OCI-LY7 (cell line): ENCODE measurements around the gene UBE2U. TPM values are rescaled to one million over a fixed set of nuclear protein-coding genes. Genes with fewer than 3 reads are reported as not detected.
"Not testable (repeated sequence)": the region's sequence is repeated elsewhere in the genome, so short reads cannot be mapped to it uniquely, and the experiment has no call there.

ENCODE experiments used
- BruUV-seq: library from RNA; stranded (reverse); fragments of 400-500 nt; replicated peaks from 2 replicates; lab custom pipeline; 2021; lab: Mats Ljungman, UMichigan
- CTCF ChIA-PET: fragments of 300-600 bp; sonication (Branson Sonifier 250); formaldehyde crosslinking; loops from one replicate; lab custom pipeline; 2022; ENCODE audit warnings: antibody characterized with exemption; ENCODE audit not compliant: unreplicated experiment; lab: Charles Lee
- POLR2A ChIA-PET: fragments of 300-600 bp; sonication (Branson Sonifier 250); formaldehyde crosslinking; loops from one replicate; lab custom pipeline; 2022; ENCODE audit warnings: antibody characterized with exemption; lab: Charles Lee
- DNase-seq: peaks from one replicate; pipeline ENCODE4 v3.0.0-alpha.2; 2015; ENCODE audit warnings: low spot score
- H2AFZ ChIP-seq: fragments of 200-600 bp; sonication (generic), shearing (Covaris generic); 2 replicates; pipeline ENCODE4 v1.6.1; 2014; ENCODE audit warnings: mild to moderate bottlenecking, antibody characterized with exemption, low read length, moderate library complexity
- H3K27ac ChIP-seq: fragments of 200-600 bp; sonication (generic); 2 replicates; pipeline ENCODE4 v1.5.1; 2014; ENCODE audit warnings: mixed run types, low read depth, mild to moderate bottlenecking, moderate library complexity, low read length, inconsistent platforms; ENCODE audit not compliant: poor library complexity, severe bottlenecking
- H3K36me3 ChIP-seq: fragments of 200-600 bp; sonication (generic); 2 replicates; pipeline ENCODE4 v1.6.1; 2014; ENCODE audit warnings: mild to moderate bottlenecking, antibody characterized with exemption, low read length, moderate library complexity, mixed read lengths; ENCODE audit not compliant: insufficient read depth
- H3K4me1 ChIP-seq: fragments of 200-600 bp; sonication (generic); 2 replicates; pipeline ENCODE4 v1.5.1; 2014; ENCODE audit warnings: mild to moderate bottlenecking, low read length; ENCODE audit not compliant: insufficient read depth, poor library complexity, severe bottlenecking
- H3K4me2 ChIP-seq: fragments of 200-600 bp; sonication (generic); 2 replicates; pipeline ENCODE4 v1.6.1; 2014; ENCODE audit warnings: mild to moderate bottlenecking, low read length
- H3K4me3 ChIP-seq: fragments of 200-600 bp; sonication (generic); 2 replicates; pipeline ENCODE4 v1.5.1; 2014; ENCODE audit warnings: mild to moderate bottlenecking, low read depth, low read length; ENCODE audit not compliant: poor library complexity, severe bottlenecking
- H3K79me2 ChIP-seq: fragments of 200-600 bp; sonication (generic); 2 replicates; pipeline ENCODE4 v1.6.1; 2016; ENCODE audit warnings: low read depth, mild to moderate bottlenecking, low read length, moderate library complexity, mixed read lengths; ENCODE audit not compliant: insufficient read depth
- H3K9me2 ChIP-seq: fragments of 200-600 bp; sonication (generic); 2 replicates; pipeline ENCODE4 v1.6.1; 2016; ENCODE audit warnings: mild to moderate bottlenecking, low read length, mixed read lengths; ENCODE audit not compliant: insufficient read depth
- H3K9me3 ChIP-seq: fragments of 200-600 bp; sonication (generic); 2 replicates; pipeline ENCODE4 v1.6.1; 2014; ENCODE audit warnings: mild to moderate bottlenecking, mixed run types, low read length, mixed read lengths
- H4K20me1 ChIP-seq: fragments of 200-600 bp; sonication (generic); 2 replicates; pipeline ENCODE4 v1.6.1; 2014; ENCODE audit warnings: mild to moderate bottlenecking, antibody characterized with exemption, low read length, moderate library complexity, mixed read lengths; ENCODE audit not compliant: insufficient read depth
- CTCF ChIP-seq: fragments of 200-600 bp; sonication (generic); conservative IDR thresholded peaks from 2 replicates; pipeline ENCODE4 v1.5.1; 2014; ENCODE audit warnings: mild to moderate bottlenecking, antibody characterized with exemption, low read length, moderate library complexity, mixed read lengths
- EZH2phosphoT487 ChIP-seq: fragments of 200-600 bp; sonication (generic); IDR thresholded peaks from 2 replicates; pipeline ENCODE4 v1.6.1; 2018; ENCODE audit warnings: low read depth, borderline replicate concordance, mild to moderate bottlenecking, mixed run types, antibody characterized with exemption, low read length, moderate library complexity, mixed read lengths
- intact Hi-C: fragments of 100-400 bp; cut with micrococcal nuclease; formaldehyde crosslinking; loops from one replicate; pipeline ENCODE4 v1.10.0; 2022; ENCODE audit not compliant: unreplicated experiment
- total RNA-seq, 2 experiments: library from RNA; depleted of rRNA in 1 of 2; stranded (reverse); fragments of >200 nt in 1 of 2; shearing (Covaris generic) in 1 of 2; gene quantifications; 2 replicates each; pipeline ENCODE4 v1.2.3, GENCODE V29; 2014 to 2022

The UBE2U gene
- total RNA-seq, 2 experiments from 2014 or later = not detected

GRCh38 chr1:64223329-64224151 lies 20.1 kb downstream of the UBE2U start:
- POLR2A ChIA-PET = no interaction called here
- no peaks in the 10 kb centered on the region for H3K36me3 ChIP-seq
- H3K4me3 ChIP-seq = no peak overlapping the region
- CTCF ChIA-PET = no interaction called here
- no peaks in the 10 kb centered on the region for H3K9me3 ChIP-seq
- no peaks in the 10 kb centered on the region for H3K4me1 ChIP-seq
- TF ChIP-seq CTCF = no peak
- TF ChIP-seq EZH2phosphoT487 = no peak
- no peak overlapping the region for H3K4me2 ChIP-seq
- no peaks in the 10 kb centered on the region for H3K9me2 ChIP-seq
- H4K20me1 ChIP-seq = no peaks in the 10 kb centered on the region
- H3K79me2 ChIP-seq = no peaks in the 10 kb centered on the region
- no peak overlapping the region for H2AFZ ChIP-seq
- intact Hi-C loops = no loop called here
- DNase-seq = no peak
- no TSS peak for BruUV-seq
- H3K27ac ChIP-seq = no peak overlapping the region

GRCh38 chr1:64224236-64224635 lies 20.8 kb downstream of the UBE2U start:
- H3K9me3 ChIP-seq, H2AFZ ChIP-seq, H3K4me3 ChIP-seq, POLR2A ChIA-PET, H4K20me1 ChIP-seq, H3K4me1 ChIP-seq, H3K27ac ChIP-seq, H3K9me2 ChIP-seq, H3K79me2 ChIP-seq, CTCF ChIA-PET, H3K36me3 ChIP-seq, intact Hi-C loops, DNase-seq, H3K4me2 ChIP-seq, BruUV-seq: not testable (repeated sequence)

GRCh38 chr1:64228167-64228957 lies 24.9 kb downstream of the UBE2U start:
- H3K9me2 ChIP-seq = no peaks in the 10 kb centered on the region
- H2AFZ ChIP-seq = no peak overlapping the region
- H3K27ac ChIP-seq = no peak overlapping the region
- no peak overlapping the region for H3K4me3 ChIP-seq
- ChIA-PET POLR2A (interaction anchor here (0.7 kb wide), 4 partner anchors 11 to 860 kb away, joined by 3 to 4 read pairs (median 4); no protein-coding TSS in a partner anchor), CTCF (no interaction called here)
- no peaks in the 10 kb centered on the region for H4K20me1 ChIP-seq
- H3K4me1 ChIP-seq = no peaks in the 10 kb centered on the region
- intact Hi-C loops = no loop called here
- no TSS peak for BruUV-seq
- H3K9me3 ChIP-seq = no peaks in the 10 kb centered on the region
- no peak for DNase-seq
- no peaks in the 10 kb centered on the region for H3K79me2 ChIP-seq
- no peak overlapping the region for H3K4me2 ChIP-seq
- H3K36me3 ChIP-seq = no peaks in the 10 kb centered on the region
- TF ChIP-seq EZH2phosphoT487 (no peak), CTCF (no peak)
